Adipocyte (in vitro differentiated cells): ENCODE measurements around the gene RPL37A.

Experiments
- DNase-seq: peaks from one replicate; pipeline ENCODE4 v3.0.0-alpha.2; 2015; ENCODE audit warnings: low read depth
- H3K27me3 ChIP-seq: replicated peaks from 2 replicates; pipeline ENCODE4 v1.7.0; 2013; ENCODE audit warnings: mild to moderate bottlenecking, low read length, moderate library complexity; ENCODE audit not compliant: control insufficient read depth, insufficient read depth
- H3K36me3 ChIP-seq: 2 replicates; pipeline ENCODE4 v1.7.0; 2013; ENCODE audit warnings: low read length, mild to moderate bottlenecking, moderate library complexity; ENCODE audit not compliant: control insufficient read depth, insufficient read depth, severe bottlenecking
- H3K4me1 ChIP-seq: 2 replicates; pipeline ENCODE4 v1.7.0; 2013; ENCODE audit warnings: mild to moderate bottlenecking, low read length, moderate library complexity; ENCODE audit not compliant: control insufficient read depth, insufficient read depth
- H3K4me3 ChIP-seq: 2 replicates; pipeline ENCODE4 v1.7.0; 2013; ENCODE audit warnings: mild to moderate bottlenecking, low read length, moderate library complexity
- H3K9ac ChIP-seq: 2 replicates; pipeline ENCODE4 v1.7.0; 2013; ENCODE audit warnings: mild to moderate bottlenecking, low read length, moderate library complexity
- H3K9me3 ChIP-seq: 2 replicates; pipeline ENCODE4 v1.7.0; 2013; ENCODE audit warnings: mild to moderate bottlenecking, low read length, moderate library complexity; ENCODE audit not compliant: control insufficient read depth

RPL37A gene

GRCh38 chr2:216549926-216550690 is 51.5 kb downstream of the RPL37A start:
- Histone ChIP-seq H3K9ac (no peak overlapping the region), H3K4me3 (no peak overlapping the region), H3K4me1 (peaks cover 34% of the 10 kb centered on the region), H3K27me3 (no peaks in the 10 kb centered on the region), H3K36me3 (no peaks in the 10 kb centered on the region), H3K9me3 (no peaks in the 10 kb centered on the region)
- no peak for DNase-seq

GRCh38 chr2:216551234-216552068 is 52.8 kb downstream of the RPL37A start:
- peaks cover 37% of the 10 kb centered on the region for H3K4me1 ChIP-seq
- H3K9ac ChIP-seq, result no peak overlapping the region
- H3K27me3 ChIP-seq, result no peaks in the 10 kb centered on the region
- no peaks in the 10 kb centered on the region for H3K36me3 ChIP-seq
- no peak overlapping the region for H3K4me3 ChIP-seq
- no peaks in the 10 kb centered on the region for H3K9me3 ChIP-seq
- peak; percentile 94 for DNase-seq

GRCh38 chr2:216553093-216553478 is 54.4 kb downstream of the RPL37A start:
- peaks cover 35% of the 10 kb centered on the region for H3K4me1 ChIP-seq

More at GRCh38 chr2:216553093-216553478, 54.4 kb downstream of the RPL37A start:
- DNase-seq, result peak; percentile 54
- Histone ChIP-seq H3K36me3 (no peaks in the 10 kb centered on the region), H3K9ac (no peak overlapping the region), H3K27me3 (no peaks in the 10 kb centered on the region), H3K9me3 (no peaks in the 10 kb centered on the region), H3K4me3 (no peak overlapping the region)
